ENCODE results near the gene PRDM16. TPM values are rescaled to one million over a fixed set of nuclear protein-coding genes. Genes with fewer than 3 reads are reported as not detected.
A peak's percentile ranks its signal among the peaks of the same experiment; 100 is the strongest.

The PRDM16 gene
- total RNA-seq, 1 experiment from 2014 or later = 1.4 TPM

GRCh38 chr1:3067301-3067670 lies 1.7 kb upstream of the PRDM16 start:
- Histone ChIP-seq H3K27ac (no peak overlapping the region), H3K36me3 (no peaks in the 10 kb centered on the region), H3K27me3 (no peaks in the 10 kb centered on the region; the same call in 1 of the 2 replicates), H3K9me3 (replicated peaks) (no peaks in the 10 kb centered on the region), H3K4me1 (no peaks in the 10 kb centered on the region), H3K4me3 (no peak overlapping the region)
- DNase-seq = no peak

- H3K4me1 ChIP-seq = no peaks in the 10 kb centered on the region
- no peak overlapping the region for H3K27ac ChIP-seq
- H3K36me3 ChIP-seq = no peaks in the 10 kb centered on the region
- H3K9me3 ChIP-seq (replicated peaks) = no peaks in the 10 kb centered on the region
- H3K27me3 ChIP-seq = no peaks in the 10 kb centered on the region; the same call in 1 of the 2 replicates
- no peak for DNase-seq
- H3K4me3 ChIP-seq = no peak overlapping the region
These were observed 1.1 kb upstream of the PRDM16 start for GRCh38 chr1:3067671-3068563.

- no peaks in the 10 kb centered on the region for H3K36me3 ChIP-seq
- no peak overlapping the region for H3K27ac ChIP-seq
- no peaks in the 10 kb centered on the region; the same call in 1 of the 2 replicates for H3K27me3 ChIP-seq
- H3K4me3 ChIP-seq = peak overlapping the region; percentile 54
- DNase-seq = peak; percentile 51 to 69
- no peaks in the 10 kb centered on the region for H3K9me3 ChIP-seq (replicated peaks)
- H3K4me1 ChIP-seq = no peaks in the 10 kb centered on the region
These were observed 697 bp downstream of the PRDM16 start for GRCh38 chr1:3069491-3070308.

GRCh38 chr1:3070309-3070643 lies 1.3 kb downstream of the PRDM16 start:
- Histone ChIP-seq H3K27ac (no peak overlapping the region), H3K36me3 (no peaks in the 10 kb centered on the region), H3K4me3 (peak overlapping the region; percentile 54), H3K27me3 (no peaks in the 10 kb centered on the region; the same call in 1 of the 2 replicates), H3K9me3 (replicated peaks) (no peaks in the 10 kb centered on the region), H3K4me1 (no peaks in the 10 kb centered on the region)
- DNase-seq = no peak

- Histone ChIP-seq H3K4me1 (no peaks in the 10 kb centered on the region), H3K36me3 (no peaks in the 10 kb centered on the region), H3K27me3 (peaks cover 2% of the 10 kb centered on the region; the same call in 1 of the 2 replicates), H3K4me3 (no peak overlapping the region), H3K27ac (no peak overlapping the region), H3K9me3 (replicated peaks) (no peaks in the 10 kb centered on the region)
- no peak for DNase-seq
These were observed 1.9 kb downstream of the PRDM16 start for GRCh38 chr1:3070644-3071564.

GRCh38 chr1:3071565-3072390 lies 2.8 kb downstream of the PRDM16 start:
- no peaks in the 10 kb centered on the region for H3K9me3 ChIP-seq (replicated peaks)
- peaks cover 7% of the 10 kb centered on the region; the same call in 1 of the 2 replicates for H3K27me3 ChIP-seq
- no peaks in the 10 kb centered on the region for H3K36me3 ChIP-seq
- H3K4me1 ChIP-seq = no peaks in the 10 kb centered on the region
- H3K4me3 ChIP-seq = no peak overlapping the region
- no peak overlapping the region for H3K27ac ChIP-seq
- DNase-seq = no peak

GRCh38 chr1:3072391-3073185 lies 3.6 kb downstream of the PRDM16 start:
- H3K36me3 ChIP-seq = no peaks in the 10 kb centered on the region
- DNase-seq = no peak
- H3K27ac ChIP-seq = no peak overlapping the region
- H3K4me3 ChIP-seq = no peak overlapping the region
- no peaks in the 10 kb centered on the region for H3K4me1 ChIP-seq
- no peaks in the 10 kb centered on the region for H3K9me3 ChIP-seq (replicated peaks)
- H3K27me3 ChIP-seq = peaks cover 7% of the 10 kb centered on the region; the same call in 1 of the 2 replicates

- H3K27ac ChIP-seq = no peak overlapping the region
- H3K9me3 ChIP-seq (replicated peaks) = no peaks in the 10 kb centered on the region
- H3K27me3 ChIP-seq = peaks cover 7% of the 10 kb centered on the region; the same call in 1 of the 2 replicates
- H3K36me3 ChIP-seq = no peaks in the 10 kb centered on the region
- H3K4me3 ChIP-seq = no peak overlapping the region
- no peaks in the 10 kb centered on the region for H3K4me1 ChIP-seq
- DNase-seq = no peak
These were observed 4.1 kb downstream of the PRDM16 start for GRCh38 chr1:3073186-3073488.

- Histone ChIP-seq H3K27me3 (peaks cover 7% of the 10 kb centered on the region; the same call in 1 of the 2 replicates), H3K4me3 (no peak overlapping the region), H3K27ac (no peak overlapping the region), H3K36me3 (no peaks in the 10 kb centered on the region), H3K4me1 (no peaks in the 10 kb centered on the region), H3K9me3 (replicated peaks) (no peaks in the 10 kb centered on the region)
- no peak for DNase-seq
These were observed 4.7 kb downstream of the PRDM16 start for GRCh38 chr1:3073489-3074296.

GRCh38 chr1:3074297-3074741 lies 5.3 kb downstream of the PRDM16 start:
- H3K9me3 ChIP-seq (replicated peaks) = no peaks in the 10 kb centered on the region
- H3K27ac ChIP-seq = no peak overlapping the region
- no peak overlapping the region for H3K4me3 ChIP-seq
- peaks cover 14% of the 10 kb centered on the region; the same call in 1 of the 2 replicates for H3K27me3 ChIP-seq
- no peaks in the 10 kb centered on the region for H3K4me1 ChIP-seq
- no peak for DNase-seq
- H3K36me3 ChIP-seq = no peaks in the 10 kb centered on the region

GRCh38 chr1:3074800-3075199 lies 5.8 kb downstream of the PRDM16 start:
- Histone ChIP-seq H3K36me3 (no peaks in the 10 kb centered on the region), H3K27ac (no peak overlapping the region), H3K9me3 (replicated peaks) (no peaks in the 10 kb centered on the region), H3K27me3 (peaks cover 19% of the 10 kb centered on the region), H3K4me3 (no peak overlapping the region), H3K4me1 (peaks cover 2% of the 10 kb centered on the region; the same call in 1 of the 2 replicates)
- DNase-seq = peak; percentile 17 to 21

- Histone ChIP-seq H3K36me3 (no peaks in the 10 kb centered on the region), H3K9me3 (replicated peaks) (no peaks in the 10 kb centered on the region), H3K27me3 (peaks cover 27% of the 10 kb centered on the region), H3K4me1 (peaks cover 3% of the 10 kb centered on the region; the same call in 1 of the 2 replicates), H3K27ac (no peak overlapping the region), H3K4me3 (no peak overlapping the region)
- DNase-seq = no peak
These were observed 6.8 kb downstream of the PRDM16 start for GRCh38 chr1:3075666-3076362.
